ENCODE measurements around the gene SNAPC1. TPM values are rescaled to one million over a fixed set of nuclear protein-coding genes. Genes with fewer than 3 reads are reported as not detected.

Gene SNAPC1
- total and polyA plus RNA-seq, 2 of the 13 experiments (the other 11 are each of a cell fraction or from before 2014, with no cell fraction given): 2.6 to 8.5 TPM

GRCh38 chr14:61747342-61747741 is 14.9 kb upstream of the SNAPC1 start (continued):
- TF ChIP-seq HDAC6 (IDR thresholded peaks at IDR 0.05; ENCODE audit: low read depth, low read length): no peak
- no peak for TF ChIP-seq LRRFIP1 (CRISPR knock-in tag; conservative IDR thresholded peaks at IDR 0.05)
- no peak for TF ChIP-seq THAP8 (CRISPR knock-in tag; IDR thresholded peaks at IDR 0.05; ENCODE audit: borderline replicate concordance)

GRCh38 chr14:61749264-61749663 is 13.0 kb upstream of the SNAPC1 start:
- in situ Hi-C loops (cut with HindIII; ENCODE audit: extremely low pct_ligation_motif_present, low pct_unique_long_range_greater_than_20kb): no loop called here
- ChIA-PET POLR2A (interaction anchor here (3.1 kb wide), 1 partner anchor 13 kb away, joined by 36 read pairs; the partner anchor contains the start of gene SNAPC1), CTCF (ENCODE audit: low intra/inter-chr PET ratio, low total read pairs) (no interaction called here)
- intact Hi-C loops (cut with micrococcal nuclease; ENCODE audit: unreplicated experiment): no loop called here
- Histone ChIP-seq H3K9ac (ENCODE audit: insufficient read depth, low read depth, low read length) (no peak overlapping the region), H3K27me3 (ENCODE audit: control insufficient read depth in 1 of 2, insufficient read depth in 2 of 2, low read length in 2 of 2) (no peaks in the 10 kb centered on the region), H3K79me2 (ENCODE audit: insufficient read depth, low read length) (no peaks in the 10 kb centered on the region), H3K36me3 (replicated peaks in 1 of 2; ENCODE audit: control insufficient read depth in 1 of 2, insufficient read depth in 2 of 2, low read length in 2 of 2) (peaks cover 0 to 36% of the 10 kb centered on the region in 2 experiments), H3K4me3 (replicated peaks in 1 of 3; ENCODE audit: insufficient read depth in 1 of 3, low read depth in 2 of 3, low read length in 3 of 3) (no peak overlapping the region), H3K27ac (ENCODE audit: extremely low read length, insufficient read depth, low read length) (no peak overlapping the region), H4K20me1 (ENCODE audit: insufficient read depth, low read length) (no peaks in the 10 kb centered on the region), H3K9me3 (ENCODE audit: low read length) (no peaks in the 10 kb centered on the region), H3K4me2 (ENCODE audit: low read depth, low read length) (no peak overlapping the region), H2AFZ (ENCODE audit: low read length) (no peak overlapping the region), H3K4me1 (ENCODE audit: insufficient read depth, low read length) (peaks cover 14% of the 10 kb centered on the region)
- BruUV-seq (replicated peaks): no TSS peak
- no peak for DNase-seq (ENCODE audit: low spot score)
- whole genome bisulfite sequencing (ENCODE audit: low lambda C conversion rate): 94% methylated on average over 3 of the region's 3 CpGs
- FAIRE-seq: no peak
- no peak for ATAC-seq
- TF ChIP-seq RBM22 (optimal IDR thresholded peaks at IDR 0.05; ENCODE audit: low read length) (peak; percentile 90), HOXD1 (CRISPR knock-in tag; IDR thresholded peaks at IDR 0.05) (no peak), AKNA (CRISPR knock-in tag; IDR thresholded peaks at IDR 0.05; ENCODE audit: borderline replicate concordance) (no peak), EHMT2 (IDR thresholded peaks at IDR 0.05; ENCODE audit: borderline replicate concordance, low read depth, low read length) (no peak), POLR2G (IDR thresholded peaks at IDR 0.05; ENCODE audit: low read depth, low read length) (peak; percentile 33; the same call in 1 of the 2 replicates)
- TF ChIP-seq, protein P1, sequence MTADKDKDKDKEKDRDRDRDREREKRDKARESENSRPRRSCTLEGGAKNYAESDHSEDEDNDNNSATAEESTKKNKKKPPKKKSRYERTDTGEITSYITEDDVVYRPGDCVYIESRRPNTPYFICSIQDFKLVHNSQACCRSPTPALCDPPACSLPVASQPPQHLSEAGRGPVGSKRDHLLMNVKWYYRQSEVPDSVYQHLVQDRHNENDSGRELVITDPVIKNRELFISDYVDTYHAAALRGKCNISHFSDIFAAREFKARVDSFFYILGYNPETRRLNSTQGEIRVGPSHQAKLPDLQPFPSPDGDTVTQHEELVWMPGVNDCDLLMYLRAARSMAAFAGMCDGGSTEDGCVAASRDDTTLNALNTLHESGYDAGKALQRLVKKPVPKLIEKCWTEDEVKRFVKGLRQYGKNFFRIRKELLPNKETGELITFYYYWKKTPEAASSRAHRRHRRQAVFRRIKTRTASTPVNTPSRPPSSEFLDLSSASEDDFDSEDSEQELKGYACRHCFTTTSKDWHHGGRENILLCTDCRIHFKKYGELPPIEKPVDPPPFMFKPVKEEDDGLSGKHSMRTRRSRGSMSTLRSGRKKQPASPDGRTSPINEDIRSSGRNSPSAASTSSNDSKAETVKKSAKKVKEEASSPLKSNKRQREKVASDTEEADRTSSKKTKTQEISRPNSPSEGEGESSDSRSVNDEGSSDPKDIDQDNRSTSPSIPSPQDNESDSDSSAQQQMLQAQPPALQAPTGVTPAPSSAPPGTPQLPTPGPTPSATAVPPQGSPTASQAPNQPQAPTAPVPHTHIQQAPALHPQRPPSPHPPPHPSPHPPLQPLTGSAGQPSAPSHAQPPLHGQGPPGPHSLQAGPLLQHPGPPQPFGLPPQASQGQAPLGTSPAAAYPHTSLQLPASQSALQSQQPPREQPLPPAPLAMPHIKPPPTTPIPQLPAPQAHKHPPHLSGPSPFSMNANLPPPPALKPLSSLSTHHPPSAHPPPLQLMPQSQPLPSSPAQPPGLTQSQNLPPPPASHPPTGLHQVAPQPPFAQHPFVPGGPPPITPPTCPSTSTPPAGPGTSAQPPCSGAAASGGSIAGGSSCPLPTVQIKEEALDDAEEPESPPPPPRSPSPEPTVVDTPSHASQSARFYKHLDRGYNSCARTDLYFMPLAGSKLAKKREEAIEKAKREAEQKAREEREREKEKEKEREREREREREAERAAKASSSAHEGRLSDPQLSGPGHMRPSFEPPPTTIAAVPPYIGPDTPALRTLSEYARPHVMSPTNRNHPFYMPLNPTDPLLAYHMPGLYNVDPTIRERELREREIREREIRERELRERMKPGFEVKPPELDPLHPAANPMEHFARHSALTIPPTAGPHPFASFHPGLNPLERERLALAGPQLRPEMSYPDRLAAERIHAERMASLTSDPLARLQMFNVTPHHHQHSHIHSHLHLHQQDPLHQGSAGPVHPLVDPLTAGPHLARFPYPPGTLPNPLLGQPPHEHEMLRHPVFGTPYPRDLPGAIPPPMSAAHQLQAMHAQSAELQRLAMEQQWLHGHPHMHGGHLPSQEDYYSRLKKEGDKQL (CRISPR knock-in tag; IDR thresholded peaks at IDR 0.05; ENCODE audit: low read depth): no peak
